Ovary (tissue), 3 donors: ENCODE measurements around the gene ERBIN.

Source experiments
- POLR2A ChIP-seq: fragments of 450-650 bp; IDR thresholded peaks from one replicate; pipeline ENCODE4 v1.6.1; 2017; ENCODE audit warnings: antibody characterized with exemption, mild to moderate bottlenecking, moderate library complexity
- TF ChIP-seq, protein P1 (sequence below), 3 donors: fragments of 450-650 bp in 2 of 3; fragments of 200-600 bp in 1 of 3; IDR thresholded peaks; one replicate each; pipeline versions ENCODE4 v1.5.1 to v1.8.0; 2016 to 2022; ENCODE audit warnings: antibody characterized with exemption in 3 of 3, mild to moderate bottlenecking in 1 of 3
- donor health status: DM: no; HTN: no; CAD: no.

DNA sequence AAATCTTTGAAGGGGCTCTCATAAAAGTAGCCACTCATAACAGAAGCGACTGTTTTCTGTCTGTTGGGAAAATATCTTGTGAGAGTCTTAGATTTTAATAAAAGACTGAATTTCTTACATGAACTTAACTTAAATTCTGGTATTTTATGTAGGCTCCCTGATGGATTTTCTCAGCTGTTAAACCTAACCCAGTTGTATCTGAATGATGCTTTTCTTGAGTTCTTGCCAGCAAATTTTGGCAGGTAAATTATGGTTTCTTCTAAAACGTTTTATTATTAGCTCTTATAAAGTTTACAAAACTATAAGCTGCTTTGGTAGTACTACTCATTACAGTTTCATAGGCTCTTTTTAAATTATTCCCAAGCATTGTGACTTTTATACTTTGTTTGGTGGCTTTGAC, 87.0 kb downstream of the ERBIN start:
- TF ChIP-seq, protein P1, sequence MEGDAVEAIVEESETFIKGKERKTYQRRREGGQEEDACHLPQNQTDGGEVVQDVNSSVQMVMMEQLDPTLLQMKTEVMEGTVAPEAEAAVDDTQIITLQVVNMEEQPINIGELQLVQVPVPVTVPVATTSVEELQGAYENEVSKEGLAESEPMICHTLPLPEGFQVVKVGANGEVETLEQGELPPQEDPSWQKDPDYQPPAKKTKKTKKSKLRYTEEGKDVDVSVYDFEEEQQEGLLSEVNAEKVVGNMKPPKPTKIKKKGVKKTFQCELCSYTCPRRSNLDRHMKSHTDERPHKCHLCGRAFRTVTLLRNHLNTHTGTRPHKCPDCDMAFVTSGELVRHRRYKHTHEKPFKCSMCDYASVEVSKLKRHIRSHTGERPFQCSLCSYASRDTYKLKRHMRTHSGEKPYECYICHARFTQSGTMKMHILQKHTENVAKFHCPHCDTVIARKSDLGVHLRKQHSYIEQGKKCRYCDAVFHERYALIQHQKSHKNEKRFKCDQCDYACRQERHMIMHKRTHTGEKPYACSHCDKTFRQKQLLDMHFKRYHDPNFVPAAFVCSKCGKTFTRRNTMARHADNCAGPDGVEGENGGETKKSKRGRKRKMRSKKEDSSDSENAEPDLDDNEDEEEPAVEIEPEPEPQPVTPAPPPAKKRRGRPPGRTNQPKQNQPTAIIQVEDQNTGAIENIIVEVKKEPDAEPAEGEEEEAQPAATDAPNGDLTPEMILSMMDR (IDR thresholded peaks at IDR 0.05), result no peak
- TF ChIP-seq POLR2A, result no peak
